HG03103 (cell line): ENCODE results near the gene RNFT2.
"Not testable (repeated sequence)": the region's sequence is repeated elsewhere in the genome, so short reads cannot be mapped to it uniquely, and the experiment has no call there.

Experiments
- ATAC-seq: cut with Tn5 transposase; IDR thresholded peaks from one replicate; pipeline ENCODE4 v1.9.1; 2021; ENCODE audit warnings: low read depth; ENCODE audit not compliant: unreplicated experiment

RNFT2 gene

DNA sequence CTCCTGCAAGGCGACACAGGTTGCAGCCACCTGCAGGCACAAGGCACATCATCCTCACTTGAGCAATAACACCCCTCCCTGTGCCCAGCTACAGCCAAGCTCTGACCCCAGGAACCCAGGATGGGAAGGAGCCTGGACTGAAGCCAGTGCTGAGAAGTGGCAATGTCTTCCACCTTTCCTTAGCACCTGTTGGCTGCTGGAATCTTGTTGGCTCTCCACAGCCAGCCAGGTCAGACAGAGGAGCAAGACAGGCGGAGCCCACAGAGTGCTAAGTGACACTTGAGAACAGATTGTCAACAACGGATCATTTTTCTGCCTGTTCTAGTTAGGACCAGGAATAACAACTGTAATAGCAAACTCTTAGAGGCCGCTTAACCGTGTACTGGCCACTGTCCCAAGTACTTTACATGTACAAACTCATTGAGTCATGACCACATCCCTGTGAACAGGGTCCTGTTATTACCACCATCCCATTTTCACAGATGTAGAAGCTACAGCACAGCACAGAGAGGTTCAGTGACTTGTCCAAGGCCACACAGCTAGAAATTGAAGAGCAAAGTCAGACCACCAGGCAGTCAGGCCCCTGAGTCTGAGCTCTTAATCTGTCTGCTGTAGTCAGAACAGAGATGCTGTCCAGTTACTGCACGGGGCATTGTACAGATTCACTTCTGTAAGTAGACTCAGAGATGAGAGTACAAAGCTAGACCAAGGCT is 45.6 kb downstream of the RNFT2 start:
- no peak for ATAC-seq

DNA sequence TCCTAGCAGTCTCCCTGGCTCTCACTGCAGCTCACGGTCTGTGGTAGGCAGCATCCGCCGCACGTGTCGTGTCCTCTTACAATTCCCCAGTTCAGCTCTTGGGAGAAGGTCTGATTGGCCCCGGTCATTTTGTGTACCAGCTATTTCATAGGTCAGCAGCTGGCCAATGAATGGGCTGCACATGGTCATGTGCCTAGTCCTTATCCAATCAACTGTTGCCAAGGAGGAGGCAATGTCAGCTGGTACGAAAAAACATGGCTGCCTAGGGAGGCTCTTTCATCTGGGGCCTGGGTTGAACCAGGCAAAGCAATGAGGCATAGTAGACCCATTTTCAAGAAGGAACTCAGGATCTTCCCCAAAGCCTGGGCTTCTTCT is 46.1 kb downstream of the RNFT2 start:
- ATAC-seq, result no peak

DNA sequence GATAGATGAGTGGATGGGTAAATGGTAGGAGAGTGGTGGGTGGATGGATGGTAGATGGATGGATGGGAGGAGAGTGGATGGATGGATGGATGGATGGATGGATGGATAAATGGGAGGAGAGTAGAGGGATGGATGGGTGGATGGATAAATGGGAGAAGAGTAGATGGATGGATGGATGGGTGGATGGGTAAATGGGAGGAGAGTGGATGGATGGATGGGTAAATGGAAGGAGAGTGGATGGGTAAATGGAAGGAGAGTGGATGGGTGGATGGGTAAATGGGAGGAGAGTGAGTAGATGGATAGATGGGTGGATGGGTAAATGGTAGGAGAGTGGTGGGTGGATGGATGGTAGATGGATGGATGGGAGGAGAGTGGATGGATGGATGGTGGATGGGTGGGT is 51.4 kb downstream of the RNFT2 start:
- ATAC-seq, result not testable (repeated sequence)

DNA sequence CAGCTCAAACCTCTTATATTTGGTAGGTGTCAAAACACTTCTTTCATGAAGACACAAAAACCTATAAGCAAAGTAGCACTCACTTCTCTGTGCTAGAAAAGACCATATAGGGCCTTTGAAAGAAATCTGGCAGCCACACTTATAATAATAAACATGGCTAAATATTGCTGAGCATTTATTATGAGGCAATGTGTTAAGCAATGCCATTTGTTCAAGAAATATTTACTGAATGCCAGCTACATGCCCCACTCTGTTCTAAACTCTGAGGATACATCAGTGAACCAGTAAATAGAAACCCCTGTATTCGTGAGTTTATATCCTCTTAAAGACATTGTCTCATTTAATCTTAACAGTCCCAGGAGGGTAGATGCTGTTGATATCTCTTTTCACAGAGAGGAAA is 52.0 kb downstream of the RNFT2 start:
- no peak for ATAC-seq

DNA sequence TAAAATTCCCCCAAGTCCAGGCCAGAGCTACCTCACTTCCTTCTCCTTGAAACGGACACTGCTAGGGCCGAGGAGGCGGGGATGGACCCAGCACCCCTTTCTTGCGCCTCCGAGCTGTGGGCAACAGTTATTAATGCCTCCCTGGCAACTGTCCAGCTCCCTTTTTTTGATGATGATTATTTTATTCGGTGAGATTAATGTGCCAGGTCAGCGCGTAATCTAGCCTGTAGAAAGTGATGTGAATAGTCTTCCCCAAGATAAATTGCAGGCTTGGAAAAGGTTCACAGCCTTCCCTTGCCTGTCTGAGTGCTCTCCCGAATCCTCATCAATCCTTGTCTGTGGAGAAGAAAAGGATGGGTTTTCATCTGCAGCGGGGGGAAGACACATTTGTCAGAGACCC is 54.3 kb downstream of the RNFT2 start:
- no peak for ATAC-seq

DNA sequence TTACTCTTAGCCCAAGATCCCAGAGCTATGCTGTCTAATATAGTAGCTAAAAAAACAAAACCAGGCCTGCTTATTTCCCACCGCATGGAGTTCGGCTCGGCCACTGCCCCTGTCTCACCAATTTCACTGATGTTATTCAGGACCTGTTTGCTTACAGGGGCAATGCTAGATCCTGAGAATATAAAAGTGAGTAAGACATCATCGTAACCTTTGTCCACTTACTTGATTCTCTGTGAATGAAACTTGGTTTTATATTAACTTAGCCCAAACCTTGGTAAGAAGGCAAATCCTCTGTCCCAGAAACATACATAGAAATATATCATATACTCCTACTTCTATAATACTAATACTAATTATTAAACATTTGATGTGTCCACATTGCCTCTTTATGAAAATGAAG is 56.6 kb downstream of the RNFT2 start:
- no peak for ATAC-seq

DNA sequence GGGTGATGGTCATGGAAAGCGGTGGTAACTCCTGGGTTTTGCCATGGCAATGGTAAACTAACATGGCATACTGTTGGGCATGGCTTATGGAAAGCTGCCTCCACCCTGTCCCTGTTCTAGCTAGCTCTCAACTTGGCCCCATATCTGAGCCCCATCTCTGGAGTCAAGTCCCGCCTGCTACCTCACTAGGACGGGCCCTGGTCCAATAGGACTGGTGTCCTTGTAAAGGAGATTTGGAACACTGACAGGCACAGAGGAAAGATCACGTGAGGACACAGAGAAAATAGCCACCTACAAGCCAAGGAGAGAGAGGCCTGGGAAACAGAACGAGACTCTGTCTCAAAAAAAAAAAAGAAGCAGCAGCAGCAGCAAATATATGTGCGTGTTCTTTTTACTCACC is 59.8 kb downstream of the RNFT2 start:
- no peak for ATAC-seq

DNA sequence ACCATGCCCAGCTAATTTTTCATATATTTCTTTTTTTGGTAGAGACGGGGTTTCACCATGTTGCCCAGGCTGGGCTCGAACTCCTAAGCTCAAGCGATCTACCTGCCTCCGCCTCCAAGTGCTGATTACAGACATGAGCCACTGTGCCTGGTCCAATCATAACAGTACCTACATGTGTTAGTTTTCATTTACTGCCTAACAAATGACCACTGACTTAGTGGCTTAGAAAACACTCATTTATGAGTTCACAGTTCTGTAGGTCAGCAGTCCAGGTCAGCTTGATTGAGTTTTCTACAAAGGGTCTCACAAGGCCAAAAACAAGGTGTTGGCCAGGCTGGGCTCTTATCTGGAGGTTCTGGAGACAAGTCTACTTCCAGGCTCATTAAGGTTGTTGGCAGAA is 60.6 kb downstream of the RNFT2 start:
- ATAC-seq, result no peak

DNA sequence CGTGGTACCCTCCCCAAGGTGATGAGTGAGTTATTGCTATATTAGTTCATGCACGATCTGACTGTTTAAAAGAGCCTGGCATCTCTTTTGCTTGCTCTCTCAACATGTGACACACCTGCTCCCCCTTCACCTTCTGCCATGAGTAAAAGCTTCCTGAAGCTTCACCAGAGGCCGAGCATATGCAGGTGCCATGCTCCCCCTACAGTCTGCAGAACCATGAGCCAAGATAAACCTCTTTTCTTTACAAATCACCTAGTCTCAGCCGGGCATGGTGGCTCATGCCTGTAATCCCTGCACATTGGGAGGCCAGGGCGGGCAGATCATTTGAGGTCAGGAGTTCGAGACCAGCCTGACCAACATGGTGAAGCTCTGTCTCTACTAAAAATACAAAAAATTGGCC is 61.8 kb downstream of the RNFT2 start:
- ATAC-seq, result no peak

DNA sequence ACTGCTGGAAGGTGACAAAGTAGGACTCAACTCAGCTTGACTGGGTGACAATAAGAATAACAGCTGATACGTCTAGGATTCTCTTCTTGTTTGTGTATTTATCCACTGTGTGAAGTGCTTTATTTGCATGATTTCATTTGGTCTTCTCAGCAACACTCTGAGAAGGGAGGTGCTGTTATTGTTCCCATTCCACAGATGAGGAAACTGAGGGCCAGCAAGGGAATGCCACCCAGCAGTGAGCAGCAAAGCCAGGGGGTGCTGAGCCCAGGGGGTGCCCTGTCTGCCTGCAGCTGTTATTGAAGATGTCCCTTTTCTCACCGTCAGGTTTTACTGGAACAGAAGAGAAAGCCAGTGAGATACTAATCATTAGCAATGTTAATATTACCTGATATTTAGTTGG is 62.8 kb downstream of the RNFT2 start:
- no peak for ATAC-seq

DNA sequence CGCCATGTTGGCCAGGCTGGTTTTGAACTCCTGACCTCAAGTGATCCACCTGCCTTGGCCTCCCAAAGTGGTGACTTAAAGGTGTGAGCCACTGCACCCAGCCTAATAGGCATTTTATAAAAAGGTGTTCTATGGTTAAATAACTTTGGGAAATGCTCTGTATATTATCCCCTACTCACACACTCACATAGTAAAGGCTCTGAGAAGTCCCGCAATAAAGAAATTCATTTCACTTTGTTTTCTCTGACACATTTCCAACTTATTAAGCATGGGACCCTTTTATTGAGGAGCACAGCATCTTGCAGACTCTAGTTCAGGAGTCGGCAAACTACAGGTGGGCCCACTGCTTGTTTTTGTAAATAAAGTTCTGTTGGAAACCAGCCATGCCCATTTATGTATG is 63.9 kb downstream of the RNFT2 start:
- ATAC-seq, result no peak

DNA sequence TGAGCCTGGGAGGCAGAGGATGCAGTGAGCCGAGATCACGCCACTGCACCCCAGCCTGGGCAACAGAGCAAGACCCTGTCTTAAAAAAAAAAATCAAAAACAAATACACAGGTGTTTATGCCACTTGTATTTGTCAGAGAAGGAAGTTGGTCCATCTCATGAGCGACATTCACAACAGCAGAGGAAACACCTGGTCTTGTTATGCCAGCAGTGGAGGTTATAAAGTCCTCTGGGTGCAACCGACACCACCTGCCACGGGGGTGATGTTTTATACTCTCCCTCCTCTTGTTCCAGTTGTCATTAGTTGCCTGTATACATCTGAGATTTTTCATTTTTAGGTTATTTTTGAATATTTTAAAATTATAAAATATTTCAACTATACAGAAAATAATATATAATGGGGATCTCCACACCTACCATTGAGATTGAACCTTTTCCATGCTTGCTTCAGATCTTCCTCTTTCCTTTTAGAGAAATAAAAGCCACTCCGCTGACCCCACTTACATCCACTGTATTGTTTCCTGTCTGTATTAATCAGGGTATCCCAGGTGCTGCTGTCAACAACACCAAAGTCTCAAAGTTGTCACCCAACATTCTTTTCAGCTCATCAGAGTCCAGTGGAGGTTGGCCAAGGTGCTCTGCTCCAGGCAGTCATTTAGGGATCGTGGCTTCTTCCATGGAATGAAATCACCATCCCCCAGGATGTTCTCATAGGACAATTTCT is 65.1 kb downstream of the RNFT2 start:
- no peak for ATAC-seq

DNA sequence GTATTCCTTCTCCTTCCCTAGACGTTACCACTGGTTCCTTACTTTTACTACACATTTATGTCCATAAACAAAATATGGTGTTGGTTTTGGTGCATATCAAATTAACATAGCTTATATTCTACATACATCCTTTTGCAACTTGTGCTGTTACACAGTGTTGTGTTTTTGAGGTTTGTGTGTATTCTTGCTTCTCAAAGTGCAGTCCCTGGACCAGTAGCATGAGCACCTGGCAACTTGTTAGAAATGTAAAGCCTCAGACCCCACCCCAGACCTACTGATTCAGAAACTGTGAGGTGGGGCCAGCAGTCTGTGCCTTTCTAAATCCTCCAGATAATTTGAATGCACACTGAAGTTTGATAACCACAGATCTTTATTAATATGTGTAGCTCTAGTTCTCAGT is 65.9 kb downstream of the RNFT2 start:
- no peak for ATAC-seq

DNA sequence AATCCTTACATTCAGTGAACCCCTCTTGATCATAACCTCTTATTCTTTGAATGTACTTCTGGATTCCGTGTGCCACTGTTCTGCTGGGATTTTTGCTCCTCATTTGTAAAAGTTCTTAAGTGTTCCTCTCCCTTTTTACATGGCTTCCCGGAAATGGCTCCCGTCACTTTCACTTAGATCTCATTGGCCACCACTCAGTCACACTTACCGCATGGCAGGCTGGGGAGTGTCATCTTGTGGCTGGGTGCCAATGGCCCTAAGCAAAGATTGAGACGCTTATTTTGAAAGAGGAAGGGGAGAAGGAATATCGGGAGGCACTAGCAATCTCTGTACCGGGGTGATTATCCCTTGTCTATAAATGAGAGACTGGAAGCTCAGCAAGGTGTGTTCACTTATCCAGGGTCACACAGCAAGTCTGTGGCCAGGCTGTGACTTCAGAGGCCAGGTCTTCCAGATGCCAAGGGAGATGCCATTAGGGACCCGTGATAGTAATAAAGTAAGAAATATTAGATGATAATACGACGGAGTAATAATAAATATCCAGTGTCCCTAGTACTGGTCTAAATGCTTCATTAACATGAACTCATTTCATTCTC is 68.8 kb downstream of the RNFT2 start:
- ATAC-seq, result no peak

DNA sequence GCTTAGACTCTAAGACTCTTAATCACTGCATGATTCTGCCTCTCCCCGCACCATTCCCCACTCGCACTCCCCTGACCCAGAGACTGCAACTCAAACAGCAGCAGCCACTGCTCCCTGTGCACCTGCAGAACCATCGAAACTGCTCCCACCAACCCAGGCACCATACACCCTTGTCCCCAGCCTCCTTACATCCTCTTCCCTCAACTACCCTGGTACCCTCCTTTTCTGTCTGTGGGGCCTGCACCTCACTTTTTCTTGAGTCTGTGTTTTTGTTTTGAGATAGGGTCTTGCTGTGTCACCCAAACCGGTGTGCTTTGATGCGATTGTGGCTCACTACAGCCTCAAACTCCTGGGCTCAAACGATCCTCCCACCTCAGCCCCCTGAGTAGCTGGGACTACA is 69.4 kb downstream of the RNFT2 start:
- ATAC-seq, result no peak

DNA sequence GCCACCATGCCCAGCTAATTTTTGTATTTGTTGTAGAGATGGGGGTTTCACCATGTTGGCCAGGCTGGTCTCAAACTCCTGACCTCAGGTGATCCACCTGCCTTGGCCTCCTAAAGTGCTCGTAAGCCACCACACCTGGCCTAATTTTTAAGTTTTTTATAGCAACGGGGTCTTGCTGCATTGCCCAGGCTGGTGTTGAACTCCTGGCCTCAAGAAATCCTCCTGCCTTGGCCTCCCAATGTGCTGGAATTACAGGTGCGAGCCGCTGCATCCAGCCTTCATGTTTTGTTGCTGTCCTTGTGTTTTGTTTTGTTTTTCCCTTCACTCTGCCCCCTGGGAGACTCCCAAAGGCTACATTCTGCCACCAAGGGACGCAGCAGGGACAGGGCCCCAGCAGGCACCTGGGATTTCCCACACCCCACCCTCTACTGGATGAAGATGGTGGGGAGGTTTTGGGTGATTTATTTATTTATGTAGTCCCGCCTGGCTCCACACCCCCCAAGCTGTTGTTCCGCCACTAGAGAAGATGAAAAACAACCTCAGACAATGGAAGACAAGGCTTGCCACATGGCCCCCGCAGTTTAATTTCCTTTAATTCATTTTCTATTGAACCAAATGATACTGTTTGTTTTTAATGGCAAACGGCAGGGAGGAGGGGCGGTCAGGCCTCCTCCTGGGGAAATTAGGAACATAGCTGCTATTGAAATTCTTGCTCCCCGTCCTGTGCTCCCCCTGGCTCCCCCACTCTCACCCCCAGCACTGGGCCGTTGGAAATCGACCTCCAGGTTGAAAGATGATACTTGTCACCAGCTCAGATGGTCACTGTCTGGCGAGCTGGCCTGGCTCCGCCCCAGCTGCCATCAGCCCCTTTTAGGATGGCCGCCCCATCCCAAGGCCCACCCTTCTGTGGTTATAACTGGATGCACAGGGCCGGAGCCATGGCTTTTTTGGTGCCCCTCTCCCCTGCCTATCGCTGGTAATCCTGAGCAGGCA is 70.3 kb downstream of the RNFT2 start:
- ATAC-seq, result no peak

DNA sequence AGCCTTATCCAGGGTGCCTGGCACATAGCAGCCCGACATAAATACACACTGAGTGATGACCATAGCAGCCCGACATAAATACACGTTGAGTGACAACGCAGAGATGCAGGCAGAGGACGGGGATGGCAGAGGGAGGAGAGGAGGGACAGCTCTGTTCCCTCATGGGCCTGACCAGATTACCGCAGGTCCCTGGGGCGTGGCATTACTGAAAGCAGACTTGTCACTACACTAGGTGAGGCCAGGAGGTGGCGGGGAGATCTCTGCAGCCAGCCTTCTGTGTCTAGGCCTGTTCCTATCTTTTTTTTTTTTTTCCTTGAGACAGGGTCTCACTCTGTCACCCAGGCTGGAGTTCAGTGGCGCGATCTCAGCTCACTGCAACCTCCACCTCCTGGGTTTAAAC is 74.1 kb downstream of the RNFT2 start:
- no peak for ATAC-seq

DNA sequence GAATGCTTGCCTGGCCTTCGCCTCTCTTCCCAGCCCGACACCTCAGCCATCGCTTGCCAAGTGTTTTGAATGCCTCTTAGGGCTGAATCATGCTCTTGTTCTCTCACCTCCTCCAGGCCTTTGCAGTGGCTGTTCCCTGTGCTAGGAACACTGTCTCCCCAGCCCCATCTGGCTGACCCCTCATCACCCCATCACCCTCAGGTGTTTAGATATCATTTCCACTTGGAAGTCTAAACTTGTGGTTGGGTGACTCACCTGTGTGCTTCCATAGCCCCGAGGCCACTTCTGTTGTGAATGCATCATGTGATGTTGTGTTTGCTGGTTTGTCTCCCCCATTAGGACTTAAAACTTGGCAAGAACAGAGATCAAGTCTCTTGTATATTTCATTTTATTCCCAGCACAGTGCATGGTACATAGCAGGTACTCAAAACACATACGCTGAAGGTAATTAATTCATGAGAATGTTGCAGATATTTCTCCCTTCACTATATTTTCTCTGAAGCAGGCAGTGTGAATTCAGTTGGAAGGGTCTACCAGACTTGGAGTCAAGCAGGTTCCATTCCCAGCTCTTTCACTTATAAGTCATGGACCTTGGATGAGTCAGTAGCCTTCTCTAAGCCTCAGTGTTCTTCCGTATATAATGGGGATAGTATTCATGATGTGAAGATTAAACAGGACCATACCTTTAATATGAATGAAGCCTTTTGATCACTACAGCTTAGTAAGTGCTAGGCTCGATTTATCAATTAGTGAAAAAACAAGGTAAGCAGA is 75.3 kb downstream of the RNFT2 start:
- no peak for ATAC-seq

DNA sequence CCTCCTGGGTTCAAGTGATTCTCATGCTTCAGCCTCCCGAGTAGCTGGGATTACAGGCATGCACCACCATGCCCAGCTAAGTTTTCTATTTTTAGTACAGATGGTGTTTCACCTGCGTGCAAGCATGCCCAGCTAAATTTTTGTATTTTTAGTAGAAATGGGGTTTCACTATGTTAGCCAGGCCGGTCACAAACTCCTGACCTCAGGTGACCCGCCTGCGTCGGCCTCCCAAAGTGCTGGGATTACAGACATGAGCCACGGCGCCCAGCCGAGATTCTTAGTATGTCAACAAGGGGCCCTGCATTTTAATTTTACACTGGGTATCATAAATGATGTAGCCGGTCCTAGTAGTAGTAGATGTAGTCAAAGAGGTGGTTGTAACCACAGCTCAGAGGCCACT is 76.7 kb downstream of the RNFT2 start:
- ATAC-seq, result not testable (repeated sequence)

DNA sequence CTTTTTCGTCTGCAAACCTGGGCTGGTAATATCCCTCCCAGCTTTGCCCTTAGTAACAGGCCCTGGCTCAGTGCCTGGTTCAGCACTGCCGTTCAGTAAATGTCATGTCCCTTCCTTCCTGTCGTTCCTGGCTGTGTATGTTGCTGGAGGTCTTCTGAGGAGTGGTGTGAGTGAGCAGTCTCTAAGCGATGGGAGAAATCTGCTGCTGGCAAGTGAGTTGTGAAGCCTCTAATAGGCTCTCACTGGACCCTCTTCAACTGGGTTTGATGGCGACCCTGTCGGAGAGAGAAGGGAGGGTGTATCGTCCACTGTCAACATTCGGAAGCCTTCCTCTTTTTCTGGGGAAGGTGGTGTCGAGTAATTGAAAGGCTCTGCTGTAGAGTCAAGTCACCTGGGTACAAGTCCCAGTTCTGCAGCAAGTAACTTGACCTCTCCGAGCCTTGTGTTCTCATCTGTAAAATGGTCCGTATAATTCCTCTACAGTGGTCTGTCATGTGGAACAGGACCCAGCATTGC is 80.3 kb downstream of the RNFT2 start:
- no peak for ATAC-seq
